HepG2 (cell line): ENCODE data around the gene SLC17A9. TPM values are rescaled to one million over a fixed set of nuclear protein-coding genes. Genes with fewer than 3 reads are reported as not detected.

ENCODE experiments used
- ASH2L ChIP-seq: fragments of 300-600, 200-600 bp; sonication (generic); IDR thresholded peaks from 2 replicates; pipeline ENCODE4 v1.7.0; 2017; ENCODE audit warnings: low read depth, mild to moderate bottlenecking, moderate library complexity, mixed read lengths, low read length; ENCODE audit not compliant: insufficient read length
- DPF2 ChIP-seq: sonication (generic); formaldehyde crosslinking; IDR thresholded peaks from 2 replicates; pipeline ENCODE4 v1.4.0; 2020; ENCODE audit warnings: mild to moderate bottlenecking, low read depth, missing genetic modification reagents, borderline replicate concordance
- ERF ChIP-seq: IDR thresholded peaks from 2 replicates; pipeline ENCODE4 v1.6.1; 2018; ENCODE audit warnings: missing biosample characterization, missing genetic modification reagents
- ETV5 ChIP-seq: IDR thresholded peaks from 2 replicates; pipeline ENCODE4 v1.6.1; 2018; ENCODE audit warnings: missing biosample characterization, missing genetic modification reagents, inconsistent platforms, borderline replicate concordance
- FOSL2 ChIP-seq: sonication (generic); formaldehyde crosslinking; IDR thresholded peaks from 2 replicates; pipeline ENCODE4 v1.4.0; 2020; ENCODE audit warnings: missing genetic modification reagents
- KLF15 ChIP-seq: sonication (generic); formaldehyde crosslinking; IDR thresholded peaks from 2 replicates; pipeline ENCODE4 v1.8.1; 2023; ENCODE audit warnings: borderline replicate concordance, mild to moderate bottlenecking, inconsistent platforms, missing genetic modification reagents, mixed read lengths
- PITX1 ChIP-seq: sonication (generic); formaldehyde crosslinking; IDR thresholded peaks from 2 replicates; pipeline ENCODE4 v1.5.1; 2020; ENCODE audit warnings: mild to moderate bottlenecking, missing genetic modification reagents
- RARA ChIP-seq: IDR thresholded peaks from 2 replicates; pipeline ENCODE4 v1.6.1; 2016; ENCODE audit warnings: missing genetic modification reagents, missing compliant biosample characterization
- SMAD9 ChIP-seq: sonication (generic); formaldehyde crosslinking; IDR thresholded peaks from 2 replicates; pipeline ENCODE4 v1.5.1; 2020; ENCODE audit warnings: mild to moderate bottlenecking, missing genetic modification reagents
- SNRNP70 ChIP-seq: fragments of 200-400 bp; formaldehyde crosslinking; IDR thresholded peaks from 2 replicates; pipeline ENCODE4 v1.6.1; 2017; ENCODE audit warnings: mild to moderate bottlenecking, low read depth, low read length, moderate library complexity
- TFDP2 ChIP-seq: sonication (generic); formaldehyde crosslinking; IDR thresholded peaks from 2 replicates; pipeline ENCODE4 v1.4.0; 2020; ENCODE audit warnings: missing genetic modification reagents
- ZNF335 ChIP-seq: sonication (generic); formaldehyde crosslinking; IDR thresholded peaks from 2 replicates; pipeline ENCODE4 v1.4.0; 2020; ENCODE audit warnings: missing genetic modification reagents
- ZNF513 ChIP-seq: sonication (generic); formaldehyde crosslinking; conservative IDR thresholded peaks from 2 replicates; pipeline ENCODE4 v1.5.0; 2020; ENCODE audit warnings: missing genetic modification reagents
- ZNF552 ChIP-seq: sonication (generic); formaldehyde crosslinking; IDR thresholded peaks from 2 replicates; pipeline ENCODE4 v1.9.0; 2022; ENCODE audit warnings: missing genetic modification reagents, mild to moderate bottlenecking, borderline replicate concordance
- ZNF598 ChIP-seq: sonication (generic); formaldehyde crosslinking; IDR thresholded peaks from 2 replicates; pipeline ENCODE4 v1.5.1; 2020; ENCODE audit warnings: mild to moderate bottlenecking, missing genetic modification reagents, borderline replicate concordance
- ZSCAN20 ChIP-seq: sonication (generic); formaldehyde crosslinking; IDR thresholded peaks from 2 replicates; pipeline ENCODE4 v1.4.0; 2020; ENCODE audit warnings: missing genetic modification reagents, mild to moderate bottlenecking, borderline replicate concordance
- polyA plus RNA-seq, 8 experiments: library from polyadenylated mRNA; depleted of rRNA in 3 of 8; stranded (reverse) in 7 of 8; unstranded in 1 of 8; fragments of >200 nt; fragmentation: Illumina TruSeq in 4 of 8; extraction: Trizol in 4 of 8; gene quantifications; 2 replicates each; pipeline versions ENCODE4 v1.2.1 to v1.2.3, GENCODE V29; 2011 to 2016; ENCODE audit warnings: low read depth in 4 of 8, missing spikeins in 1 of 8, mixed read lengths in 1 of 8; ENCODE audit not compliant: insufficient read depth in 1 of 8
- total RNA-seq, 5 experiments: library from RNA; depleted of rRNA; stranded (reverse); fragments of >200 nt; fragmentation: Illumina TruSeq; extraction: Trizol; gene quantifications; 2 replicates each; pipeline ENCODE4 v1.2.3, GENCODE V29; 2016; ENCODE audit warnings: low read depth in 1 of 5
- TF ChIP-seq, protein P1 (sequence below): sonication (generic); formaldehyde crosslinking; IDR thresholded peaks from 2 replicates; pipeline ENCODE4 v1.5.0; 2020; ENCODE audit warnings: missing genetic modification reagents
- TF ChIP-seq, protein P2 (sequence below): sonication (generic); formaldehyde crosslinking; IDR thresholded peaks from 2 replicates; pipeline ENCODE4 v1.4.0; 2020; ENCODE audit warnings: missing genetic modification reagents
- TF ChIP-seq, protein P3 (sequence below), 2 experiments: IDR thresholded peaks; 2 replicates each; pipeline ENCODE4 v1.6.1; 2011 to 2012; ENCODE audit warnings: low read length in 2 of 2, borderline replicate concordance in 1 of 2, low read depth in 1 of 2, mild to moderate bottlenecking in 1 of 2, moderate library complexity in 1 of 2

Gene SLC17A9
- total and polyA plus RNA-seq, 2 of the 13 experiments (the other 11 are each of a cell fraction or from before 2014, with no cell fraction given): 110 to 191 TPM

DNA sequence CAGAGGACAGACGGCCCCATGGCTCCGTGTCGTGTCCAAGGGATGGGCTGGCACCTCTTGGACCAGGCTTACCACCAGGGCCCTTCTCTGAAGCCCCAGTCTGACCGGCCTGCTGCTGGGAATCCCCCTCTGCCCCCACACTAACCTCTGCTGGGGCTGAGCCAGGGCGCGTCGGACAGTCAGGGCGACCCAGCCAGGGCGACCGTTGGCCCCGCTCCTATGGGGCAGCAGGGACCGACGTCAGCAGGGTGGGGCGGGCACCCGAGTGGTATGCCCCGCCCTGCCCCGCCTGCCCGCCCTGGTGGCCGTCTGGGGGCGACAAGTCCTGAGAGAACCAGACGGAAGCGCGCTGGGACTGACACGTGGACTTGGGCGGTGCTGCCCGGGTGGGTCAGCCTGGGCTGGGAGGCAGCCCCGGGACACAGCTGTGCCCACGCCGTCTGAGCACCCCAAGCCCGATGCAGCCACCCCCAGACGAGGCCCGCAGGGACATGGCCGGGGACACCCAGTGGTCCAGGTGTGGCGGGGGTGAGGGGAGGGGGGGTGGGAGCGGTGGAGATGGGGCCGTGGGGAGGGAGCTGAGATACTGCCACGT lies at the start of gene SLC17A9 (continued):
- TF ChIP-seq ETV5 (CRISPR knock-in tag) (peak; percentile 84), ZSCAN20 (CRISPR knock-in tag) (peak; percentile 49; the same call in 1 of the 2 replicates), ZNF552 (CRISPR knock-in tag) (peak; percentile 90), DPF2 (CRISPR knock-in tag) (peak; percentile 56; the same call in 1 of the 2 replicates), PITX1 (CRISPR knock-in tag) (peak; percentile 89), SNRNP70 (no peak), TFDP2 (peak; percentile 89), FOSL2 (peak; percentile 75), SMAD9 (CRISPR knock-in tag) (peak; percentile 92), ZNF335 (CRISPR knock-in tag) (peak; percentile 49; the same call in 1 of the 2 replicates), ZNF513 (CRISPR knock-in tag) (no peak), RARA (CRISPR knock-in tag) (peak; percentile 75), ASH2L (peak; percentile 48), ZNF598 (CRISPR knock-in tag) (peak; percentile 97), KLF15 (CRISPR knock-in tag) (0 out of 2 replicates have a peak, but pooled peaks have one; percentile 83), ERF (CRISPR knock-in tag) (peak; percentile 97; the same call in 1 of the 2 replicates)
- TF ChIP-seq, protein P1, sequence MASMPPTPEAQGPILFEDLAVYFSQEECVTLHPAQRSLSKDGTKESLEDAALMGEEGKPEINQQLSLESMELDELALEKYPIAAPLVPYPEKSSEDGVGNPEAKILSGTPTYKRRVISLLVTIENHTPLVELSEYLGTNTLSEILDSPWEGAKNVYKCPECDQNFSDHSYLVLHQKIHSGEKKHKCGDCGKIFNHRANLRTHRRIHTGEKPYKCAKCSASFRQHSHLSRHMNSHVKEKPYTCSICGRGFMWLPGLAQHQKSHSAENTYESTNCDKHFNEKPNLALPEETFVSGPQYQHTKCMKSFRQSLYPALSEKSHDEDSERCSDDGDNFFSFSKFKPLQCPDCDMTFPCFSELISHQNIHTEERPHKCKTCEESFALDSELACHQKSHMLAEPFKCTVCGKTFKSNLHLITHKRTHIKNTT (CRISPR knock-in tag): no peak
- TF ChIP-seq, protein P2, sequence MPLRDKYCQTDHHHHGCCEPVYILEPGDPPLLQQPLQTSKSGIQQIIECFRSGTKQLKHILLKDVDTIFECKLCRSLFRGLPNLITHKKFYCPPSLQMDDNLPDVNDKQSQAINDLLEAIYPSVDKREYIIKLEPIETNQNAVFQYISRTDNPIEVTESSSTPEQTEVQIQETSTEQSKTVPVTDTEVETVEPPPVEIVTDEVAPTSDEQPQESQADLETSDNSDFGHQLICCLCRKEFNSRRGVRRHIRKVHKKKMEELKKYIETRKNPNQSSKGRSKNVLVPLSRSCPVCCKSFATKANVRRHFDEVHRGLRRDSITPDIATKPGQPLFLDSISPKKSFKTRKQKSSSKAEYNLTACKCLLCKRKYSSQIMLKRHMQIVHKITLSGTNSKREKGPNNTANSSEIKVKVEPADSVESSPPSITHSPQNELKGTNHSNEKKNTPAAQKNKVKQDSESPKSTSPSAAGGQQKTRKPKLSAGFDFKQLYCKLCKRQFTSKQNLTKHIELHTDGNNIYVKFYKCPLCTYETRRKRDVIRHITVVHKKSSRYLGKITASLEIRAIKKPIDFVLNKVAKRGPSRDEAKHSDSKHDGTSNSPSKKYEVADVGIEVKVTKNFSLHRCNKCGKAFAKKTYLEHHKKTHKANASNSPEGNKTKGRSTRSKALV (CRISPR knock-in tag): peak; percentile 88
- TF ChIP-seq, protein P3, sequence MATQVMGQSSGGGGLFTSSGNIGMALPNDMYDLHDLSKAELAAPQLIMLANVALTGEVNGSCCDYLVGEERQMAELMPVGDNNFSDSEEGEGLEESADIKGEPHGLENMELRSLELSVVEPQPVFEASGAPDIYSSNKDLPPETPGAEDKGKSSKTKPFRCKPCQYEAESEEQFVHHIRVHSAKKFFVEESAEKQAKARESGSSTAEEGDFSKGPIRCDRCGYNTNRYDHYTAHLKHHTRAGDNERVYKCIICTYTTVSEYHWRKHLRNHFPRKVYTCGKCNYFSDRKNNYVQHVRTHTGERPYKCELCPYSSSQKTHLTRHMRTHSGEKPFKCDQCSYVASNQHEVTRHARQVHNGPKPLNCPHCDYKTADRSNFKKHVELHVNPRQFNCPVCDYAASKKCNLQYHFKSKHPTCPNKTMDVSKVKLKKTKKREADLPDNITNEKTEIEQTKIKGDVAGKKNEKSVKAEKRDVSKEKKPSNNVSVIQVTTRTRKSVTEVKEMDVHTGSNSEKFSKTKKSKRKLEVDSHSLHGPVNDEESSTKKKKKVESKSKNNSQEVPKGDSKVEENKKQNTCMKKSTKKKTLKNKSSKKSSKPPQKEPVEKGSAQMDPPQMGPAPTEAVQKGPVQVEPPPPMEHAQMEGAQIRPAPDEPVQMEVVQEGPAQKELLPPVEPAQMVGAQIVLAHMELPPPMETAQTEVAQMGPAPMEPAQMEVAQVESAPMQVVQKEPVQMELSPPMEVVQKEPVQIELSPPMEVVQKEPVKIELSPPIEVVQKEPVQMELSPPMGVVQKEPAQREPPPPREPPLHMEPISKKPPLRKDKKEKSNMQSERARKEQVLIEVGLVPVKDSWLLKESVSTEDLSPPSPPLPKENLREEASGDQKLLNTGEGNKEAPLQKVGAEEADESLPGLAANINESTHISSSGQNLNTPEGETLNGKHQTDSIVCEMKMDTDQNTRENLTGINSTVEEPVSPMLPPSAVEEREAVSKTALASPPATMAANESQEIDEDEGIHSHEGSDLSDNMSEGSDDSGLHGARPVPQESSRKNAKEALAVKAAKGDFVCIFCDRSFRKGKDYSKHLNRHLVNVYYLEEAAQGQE (IDR thresholded peaks at IDR 0.05; ENCODE audit: borderline replicate concordance in 1 of 2, low read depth in 1 of 2, low read length in 2 of 2): peak in 1 of 2 experiments; percentile 36; a peak in 1 of 4 replicates
